Measurements from ENCODE around the gene SLIT3.

The SLIT3 gene

DNA sequence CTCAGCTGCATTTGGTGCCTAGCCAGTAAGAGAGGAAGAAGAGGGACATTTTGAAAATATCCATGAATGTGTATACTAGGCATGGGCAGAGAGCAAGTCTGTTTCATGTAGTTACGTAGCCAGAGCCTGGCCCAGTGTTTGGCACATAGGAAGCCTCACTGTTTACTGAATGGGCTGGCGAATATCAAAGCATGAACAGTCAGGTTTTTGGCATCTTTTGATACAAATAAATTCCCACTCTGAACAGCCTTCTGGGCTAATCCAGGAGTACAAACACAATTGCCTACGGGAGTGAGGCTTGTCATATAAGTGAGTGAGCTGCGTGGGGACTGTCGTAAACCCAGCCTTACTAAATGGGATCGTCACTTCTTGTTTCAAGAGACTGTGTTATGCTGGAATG, 468.6 kb downstream of the SLIT3 start:
- DNase-seq (ENCODE audit: low read depth): no peak
- no peak overlapping the region for H3K4me3 ChIP-seq (ENCODE audit: low read depth, low read length)
- TF ChIP-seq MYC (IDR thresholded peaks at IDR 0.05; ENCODE audit: low read depth, low read length): no peak
- TF ChIP-seq POLR2A (IDR thresholded peaks at IDR 0.05; ENCODE audit: extremely low read depth, insufficient read length): no peak
- TF ChIP-seq CTCF (IDR thresholded peaks at IDR 0.05; ENCODE audit: low read depth, low read length): no peak
- no peak for TF ChIP-seq MAX (IDR thresholded peaks at IDR 0.05; ENCODE audit: low read depth, low read length)

DNA sequence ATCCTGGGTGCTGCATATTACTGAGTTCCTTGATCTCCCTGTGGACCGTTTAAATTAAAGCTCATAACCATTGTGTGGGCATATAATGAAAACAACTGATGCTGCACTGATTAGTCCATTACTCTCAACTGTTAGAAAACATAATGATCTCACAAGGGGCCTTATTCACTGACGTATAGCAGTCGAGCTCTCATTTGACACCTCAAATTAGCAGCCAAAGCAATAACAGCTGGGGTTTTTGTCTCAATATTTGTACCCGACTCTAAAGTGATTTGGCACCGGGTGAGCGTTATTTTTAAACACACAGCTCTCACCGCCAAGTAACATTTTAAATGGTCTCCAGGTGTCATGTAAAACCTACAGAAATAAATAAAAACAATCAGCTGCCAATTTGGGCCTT, 469.6 kb downstream of the SLIT3 start:
- no peak for DNase-seq (ENCODE audit: low read depth)
- no peak overlapping the region for H3K4me3 ChIP-seq (ENCODE audit: low read depth, low read length)
- no peak for TF ChIP-seq MYC (IDR thresholded peaks at IDR 0.05; ENCODE audit: low read depth, low read length)
- no peak for TF ChIP-seq MAX (IDR thresholded peaks at IDR 0.05; ENCODE audit: low read depth, low read length)
- no peak for TF ChIP-seq POLR2A (IDR thresholded peaks at IDR 0.05; ENCODE audit: extremely low read depth, insufficient read length)
- no peak for TF ChIP-seq CTCF (IDR thresholded peaks at IDR 0.05; ENCODE audit: low read depth, low read length)

GRCh38 chr5:168830833-168831232, 470.1 kb downstream of the SLIT3 start:
- TF ChIP-seq POLR2A (IDR thresholded peaks at IDR 0.05; ENCODE audit: extremely low read depth, insufficient read length) (no peak), MYC (IDR thresholded peaks at IDR 0.05; ENCODE audit: low read depth, low read length) (no peak), CTCF (IDR thresholded peaks at IDR 0.05; ENCODE audit: low read depth, low read length) (no peak), MAX (IDR thresholded peaks at IDR 0.05; ENCODE audit: low read depth, low read length) (no peak)
- H3K4me3 ChIP-seq (ENCODE audit: low read depth, low read length): no peak overlapping the region
- no peak for DNase-seq (ENCODE audit: low read depth)

GRCh38 chr5:168829922-168830417, 471.0 kb downstream of the SLIT3 start:
- TF ChIP-seq POLR2A (IDR thresholded peaks at IDR 0.05; ENCODE audit: extremely low read depth, insufficient read length) (no peak), MYC (IDR thresholded peaks at IDR 0.05; ENCODE audit: low read depth, low read length) (no peak), MAX (IDR thresholded peaks at IDR 0.05; ENCODE audit: low read depth, low read length) (no peak), CTCF (IDR thresholded peaks at IDR 0.05; ENCODE audit: low read depth, low read length) (no peak)
- no peak overlapping the region for H3K4me3 ChIP-seq (ENCODE audit: low read depth, low read length)
- DNase-seq (ENCODE audit: low read depth): no peak

GRCh38 chr5:168829044-168829443, 471.9 kb downstream of the SLIT3 start:
- no peak for DNase-seq (ENCODE audit: low read depth)
- TF ChIP-seq MYC (IDR thresholded peaks at IDR 0.05; ENCODE audit: low read depth, low read length): no peak
- TF ChIP-seq CTCF (IDR thresholded peaks at IDR 0.05; ENCODE audit: low read depth, low read length): no peak
- no peak for TF ChIP-seq MAX (IDR thresholded peaks at IDR 0.05; ENCODE audit: low read depth, low read length)
- TF ChIP-seq POLR2A (IDR thresholded peaks at IDR 0.05; ENCODE audit: extremely low read depth, insufficient read length): no peak
- H3K4me3 ChIP-seq (ENCODE audit: low read depth, low read length): no peak overlapping the region

GRCh38 chr5:168827636-168828035, 473.3 kb downstream of the SLIT3 start:
- DNase-seq (ENCODE audit: low read depth): no peak

More at GRCh38 chr5:168827636-168828035, 473.3 kb downstream of the SLIT3 start:
- no peak overlapping the region for H3K4me3 ChIP-seq (ENCODE audit: low read depth, low read length)
- TF ChIP-seq POLR2A (IDR thresholded peaks at IDR 0.05; ENCODE audit: extremely low read depth, insufficient read length) (no peak), MYC (IDR thresholded peaks at IDR 0.05; ENCODE audit: low read depth, low read length) (no peak)

Data from NB4 (cell line).